Endothelial cell of umbilical vein (primary cell): ENCODE results near the gene DUOX2.

Source experiments
- EZH2 ChIP-seq: IDR thresholded peaks from 2 replicates; pipeline ENCODE4 v1.6.1; 2012; ENCODE audit warnings: borderline replicate concordance, low read depth, mild to moderate bottlenecking, moderate library complexity, low read length, inconsistent platforms; ENCODE audit not compliant: severe bottlenecking
- FOS ChIP-seq: IDR thresholded peaks from 2 replicates; pipeline ENCODE4 v1.6.1; 2011; ENCODE audit warnings: mild to moderate bottlenecking, low read length, moderate library complexity, borderline replicate concordance; ENCODE audit not compliant: insufficient read depth
- GATA2 ChIP-seq: IDR thresholded peaks from 2 replicates; pipeline ENCODE4 v1.7.0; 2011; ENCODE audit warnings: low read depth, mild to moderate bottlenecking, moderate library complexity, mixed read lengths, low read length; ENCODE audit not compliant: insufficient read length, insufficient read depth
- JUN ChIP-seq: IDR thresholded peaks from 2 replicates; pipeline ENCODE4 v1.6.1; 2011; ENCODE audit warnings: borderline replicate concordance, low read depth; ENCODE audit not compliant: insufficient read length, insufficient read depth
- MYC ChIP-seq: IDR thresholded peaks from one replicate; pipeline ENCODE4 v1.6.1; 2011; ENCODE audit warnings: mild to moderate bottlenecking, low read depth, low read length
- POLR2A ChIP-seq: IDR thresholded peaks from 2 replicates; pipeline ENCODE4 v1.6.1; 2012; ENCODE audit warnings: low read depth, mild to moderate bottlenecking, control low read depth, low read length
- POLR2AphosphoS5 ChIP-seq: IDR thresholded peaks from 2 replicates; pipeline ENCODE4 v1.6.1; 2012; ENCODE audit warnings: low read depth, mild to moderate bottlenecking, control low read depth, low read length, moderate library complexity; ENCODE audit not compliant: insufficient read depth
- TF ChIP-seq, protein P1 (sequence below), 2 donors: IDR thresholded peaks; 1 replicate in 1 of 2; 2 replicates in 1 of 2; pipeline ENCODE4 v1.5.1; 2011; ENCODE audit warnings: low read length in 2 of 2, mild to moderate bottlenecking in 2 of 2, moderate library complexity in 2 of 2, control low read depth in 1 of 2, inconsistent platforms in 1 of 2, low read depth in 1 of 2; ENCODE audit not compliant: insufficient read depth in 1 of 2; ENCODE audit errors: extremely low read depth in 1 of 2
- TF ChIP-seq, protein P2 (sequence below): IDR thresholded peaks from 2 replicates; pipeline ENCODE4 v1.6.1; 2011; ENCODE audit not compliant: insufficient read depth, insufficient read length

DNA sequence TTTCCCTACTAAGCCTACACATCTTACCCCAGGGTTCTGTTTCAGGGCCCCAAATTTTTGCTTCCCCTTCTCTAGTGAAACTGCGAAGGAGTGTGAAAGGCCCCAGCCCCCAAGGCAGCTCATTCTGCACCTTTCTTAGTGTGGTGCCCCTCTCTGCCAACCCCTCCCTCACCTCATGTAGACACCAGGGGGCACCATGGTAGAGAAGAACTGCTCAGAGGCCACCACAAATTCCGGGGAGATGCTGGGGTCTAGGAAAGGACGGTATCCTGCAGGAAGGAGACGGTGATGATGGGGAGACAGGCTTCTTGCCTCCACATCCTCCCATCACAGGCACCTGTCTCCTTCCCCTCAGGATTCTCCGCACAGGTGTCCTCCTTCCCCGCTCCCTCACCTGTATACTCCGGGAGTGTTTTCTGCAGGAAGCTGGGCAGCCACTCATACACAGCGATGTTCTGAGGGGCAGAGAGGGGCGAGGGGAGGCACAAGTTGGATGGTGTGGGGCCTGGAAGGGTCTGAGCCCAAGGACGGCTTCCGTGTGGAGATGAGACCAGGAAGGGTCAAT lies 3.6 kb downstream of the DUOX2 start:
- TF ChIP-seq, protein P1, sequence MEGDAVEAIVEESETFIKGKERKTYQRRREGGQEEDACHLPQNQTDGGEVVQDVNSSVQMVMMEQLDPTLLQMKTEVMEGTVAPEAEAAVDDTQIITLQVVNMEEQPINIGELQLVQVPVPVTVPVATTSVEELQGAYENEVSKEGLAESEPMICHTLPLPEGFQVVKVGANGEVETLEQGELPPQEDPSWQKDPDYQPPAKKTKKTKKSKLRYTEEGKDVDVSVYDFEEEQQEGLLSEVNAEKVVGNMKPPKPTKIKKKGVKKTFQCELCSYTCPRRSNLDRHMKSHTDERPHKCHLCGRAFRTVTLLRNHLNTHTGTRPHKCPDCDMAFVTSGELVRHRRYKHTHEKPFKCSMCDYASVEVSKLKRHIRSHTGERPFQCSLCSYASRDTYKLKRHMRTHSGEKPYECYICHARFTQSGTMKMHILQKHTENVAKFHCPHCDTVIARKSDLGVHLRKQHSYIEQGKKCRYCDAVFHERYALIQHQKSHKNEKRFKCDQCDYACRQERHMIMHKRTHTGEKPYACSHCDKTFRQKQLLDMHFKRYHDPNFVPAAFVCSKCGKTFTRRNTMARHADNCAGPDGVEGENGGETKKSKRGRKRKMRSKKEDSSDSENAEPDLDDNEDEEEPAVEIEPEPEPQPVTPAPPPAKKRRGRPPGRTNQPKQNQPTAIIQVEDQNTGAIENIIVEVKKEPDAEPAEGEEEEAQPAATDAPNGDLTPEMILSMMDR (IDR thresholded peaks at IDR 0.05; ENCODE audit: extremely low read depth in 1 of 2, insufficient read depth in 1 of 2, low read depth in 1 of 2, low read length in 2 of 2): peak in 1 of 2 donors; percentile 2
- TF ChIP-seq POLR2AphosphoS5 (no peak), POLR2A (no peak), MYC (no peak), EZH2 (peak; percentile 7), GATA2 (no peak), JUN (no peak), FOS (no peak)
- TF ChIP-seq, protein P2, sequence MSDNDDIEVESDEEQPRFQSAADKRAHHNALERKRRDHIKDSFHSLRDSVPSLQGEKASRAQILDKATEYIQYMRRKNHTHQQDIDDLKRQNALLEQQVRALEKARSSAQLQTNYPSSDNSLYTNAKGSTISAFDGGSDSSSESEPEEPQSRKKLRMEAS: no peak
